CD4-positive, alpha-beta memory T cell (primary cell): ENCODE data around the gene P2RY4. TPM values are rescaled to one million over a fixed set of nuclear protein-coding genes. Genes with fewer than 3 reads are reported as not detected.
A peak's percentile ranks its signal among the peaks of the same experiment; 100 is the strongest.
"Not testable (repeated sequence)": the region's sequence is repeated elsewhere in the genome, so short reads cannot be mapped to it uniquely, and the experiment has no call there.

Source experiments
- CTCF ChIA-PET: fragments of 350-600 bp; sonication (Branson Sonifier 250); formaldehyde crosslinking; loops from one replicate; lab custom pipeline; 2021; ENCODE audit warnings: inconsistent platforms; ENCODE audit not compliant: partially characterized antibody; lab: Charles Lee
- POLR2A ChIA-PET: fragments of 350-600 bp; sonication (Branson Sonifier 250); formaldehyde crosslinking; loops from one replicate; lab custom pipeline; 2021; ENCODE audit not compliant: partially characterized antibody; lab: Charles Lee
- DNase-seq, 5 donors: peaks; one replicate each; pipeline versions ENCODE4 v3.0.0 to v3.0.0-alpha.2; 2020 to 2022; ENCODE audit warnings: mixed read lengths in 1 of 5
- H3K27ac ChIP-seq: one replicate; pipeline ENCODE4 v1.7.0; 2013; ENCODE audit warnings: low read depth, low read length
- H3K27me3 ChIP-seq: 2 replicates; pipeline ENCODE4 v1.7.0; 2013; ENCODE audit warnings: mild to moderate bottlenecking, low read length, moderate library complexity; ENCODE audit not compliant: insufficient read depth
- H3K36me3 ChIP-seq: 2 replicates; pipeline ENCODE4 v1.7.0; 2013; ENCODE audit warnings: mild to moderate bottlenecking, low read length, moderate library complexity; ENCODE audit not compliant: insufficient read depth
- H3K4me1 ChIP-seq: 2 replicates; pipeline ENCODE4 v1.7.0; 2013; ENCODE audit warnings: mild to moderate bottlenecking, low read length, moderate library complexity; ENCODE audit not compliant: insufficient read depth
- H3K4me3 ChIP-seq, 2 donors: one replicate each; pipeline ENCODE4 v1.7.0; 2013; ENCODE audit warnings: low read length in 2 of 2, mild to moderate bottlenecking in 1 of 2
- H3K9me3 ChIP-seq, 2 donors: one replicate each; pipeline ENCODE4 v1.7.0; 2013; ENCODE audit warnings: low read length in 2 of 2, control low read depth in 1 of 2; ENCODE audit not compliant: control insufficient read depth in 1 of 2
- H3K27ac Mint-ChIP-seq, 7 donors: one replicate each; pipeline ENCODE4 v1.8.0; 2020 to 2021; ENCODE audit warnings: mixed read lengths in 7 of 7, mild to moderate bottlenecking in 6 of 7, inconsistent platforms in 3 of 7, moderate library complexity in 3 of 7
- H3K27me3 Mint-ChIP-seq, 2 donors: one replicate each; pipeline ENCODE4 v1.8.0; 2020 to 2021; ENCODE audit warnings: mixed read lengths in 2 of 2
- H3K36me3 Mint-ChIP-seq, 2 donors: one replicate each; pipeline ENCODE4 v1.8.0; 2020 to 2021; ENCODE audit warnings: mixed read lengths in 2 of 2, inconsistent platforms in 1 of 2, mild to moderate bottlenecking in 1 of 2
- H3K4me1 Mint-ChIP-seq, 4 donors: one replicate each; pipeline ENCODE4 v1.8.0; 2020 to 2021; ENCODE audit warnings: mixed read lengths in 4 of 4, mild to moderate bottlenecking in 1 of 4
- H3K4me3 Mint-ChIP-seq, 8 donors: one replicate each; pipeline ENCODE4 v1.8.0; 2020 to 2021; ENCODE audit warnings: mixed read lengths in 8 of 8, mild to moderate bottlenecking in 7 of 8, moderate library complexity in 6 of 8, inconsistent platforms in 3 of 8
- H3K9me3 Mint-ChIP-seq, 8 donors: one replicate each; pipeline ENCODE4 v1.8.0; 2020 to 2021; ENCODE audit warnings: mixed read lengths in 8 of 8, mild to moderate bottlenecking in 5 of 8, inconsistent platforms in 3 of 8, moderate library complexity in 1 of 8
- intact Hi-C: fragments of 100-400 bp; cut with micrococcal nuclease; formaldehyde crosslinking; loops from one replicate; pipeline ENCODE4 v1.15.1; 2023
- polyA plus RNA-seq, 2 donors: library from polyadenylated mRNA; unstranded; fragments of 300-500 nt; fragmentation: Illumina TruSeq; gene quantifications; one replicate each; pipeline ENCODE4 v1.2.3, GENCODE V29; 2021
- total RNA-seq, 2 experiments: library from RNA; stranded (reverse); gene quantifications; one replicate each; pipeline ENCODE4 v1.2.3, GENCODE V29; 2021

Gene P2RY4
- total and polyA plus RNA-seq, 4 experiments from 2014 or later: 0.35 TPM; not detected in 3

GRCh38 chrX:70281951-70282350, 21.9 kb upstream of the P2RY4 start, which contains the start of gene RAB41:
RAB41 (plus strand) TSS chrX:70282172; CDS start chrX:70282218, 46 bp downstream.
- H3K36me3 ChIP-seq: no peaks in the 10 kb centered on the region
- ChIA-PET POLR2A (no interaction called here), CTCF (no interaction called here)
- Mint-ChIP-seq H3K4me3 (no peak within 1 kb of the TSS), H3K27me3 (no peaks in the 10 kb centered on the region), H3K9me3 (peaks cover 0 to 1% (median 0%) of the 10 kb centered on the region in 8 donors), H3K27ac (no peak within 1 kb of the TSS), H3K36me3 (peaks cover 20 to 29% of the 10 kb centered on the region in 2 donors), H3K4me1 (no peaks in the 10 kb centered on the region)
- H3K27me3 ChIP-seq: no peaks in the 10 kb centered on the region
- H3K9me3 ChIP-seq: no peaks in the 10 kb centered on the region
- no peaks in the 10 kb centered on the region for H3K4me1 ChIP-seq
- H3K27ac ChIP-seq: no peak within 1 kb of the TSS
- H3K4me3 ChIP-seq: no peak within 1 kb of the TSS
- intact Hi-C loops: no loop called here
- DNase-seq: no peak

DNA sequence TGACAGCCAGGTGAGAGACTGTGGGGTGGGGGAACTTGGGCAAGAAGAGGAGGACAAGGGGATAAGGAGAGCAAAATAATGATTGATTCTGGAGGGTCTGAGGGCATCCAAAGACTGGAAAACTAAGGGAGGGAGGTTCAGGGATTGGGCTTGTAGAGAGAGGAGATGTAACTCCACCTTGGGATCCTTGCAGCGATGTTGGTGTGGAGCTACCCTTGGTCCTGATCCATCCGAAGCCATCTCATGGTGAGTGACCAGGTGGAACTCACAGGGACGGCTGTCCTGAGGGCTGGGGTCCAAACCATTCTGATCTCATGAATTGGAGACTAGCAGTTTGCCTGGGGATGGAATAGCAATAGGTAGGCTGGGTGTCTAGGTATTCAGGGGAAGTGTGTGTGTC, 20.6 kb upstream of the P2RY4 start:
- H3K4me3 ChIP-seq: no peak overlapping the region
- H3K27me3 ChIP-seq: no peaks in the 10 kb centered on the region
- Mint-ChIP-seq H3K9me3 (peaks cover 0 to 1% (median 0%) of the 10 kb centered on the region in 8 donors), H3K4me3 (no peak overlapping the region), H3K27ac (no peak overlapping the region), H3K4me1 (no peaks in the 10 kb centered on the region), H3K36me3 (peaks cover 13 to 18% of the 10 kb centered on the region in 2 donors), H3K27me3 (no peaks in the 10 kb centered on the region)
- H3K4me1 ChIP-seq: no peaks in the 10 kb centered on the region
- DNase-seq: no peak
- ChIA-PET CTCF (no interaction called here), POLR2A (no interaction called here)
- no peak overlapping the region for H3K27ac ChIP-seq
- H3K9me3 ChIP-seq: no peaks in the 10 kb centered on the region
- intact Hi-C loops: no loop called here
- H3K36me3 ChIP-seq: no peaks in the 10 kb centered on the region

- Histone ChIP-seq H3K27me3 (no peaks in the 10 kb centered on the region), H3K4me3 (no peak overlapping the region), H3K36me3 (no peaks in the 10 kb centered on the region), H3K9me3 (no peaks in the 10 kb centered on the region), H3K4me1 (no peaks in the 10 kb centered on the region), H3K27ac (no peak overlapping the region)
- Mint-ChIP-seq H3K4me1 (no peaks in the 10 kb centered on the region), H3K4me3 (no peak overlapping the region), H3K27ac (no peak overlapping the region), H3K9me3 (no peaks in the 10 kb centered on the region), H3K36me3 (peaks cover 10 to 13% of the 10 kb centered on the region in 2 donors), H3K27me3 (no peaks in the 10 kb centered on the region)
- intact Hi-C loops: no loop called here
- CTCF ChIA-PET: no interaction called here
- DNase-seq: no peak
- POLR2A ChIA-PET: no interaction called here
Measured at GRCh38 chrX:70279081-70279480, 19.1 kb upstream of the P2RY4 start.

GRCh38 chrX:70274029-70274428, 14.0 kb upstream of the P2RY4 start:
- H3K9me3 Mint-ChIP-seq, H3K4me1 Mint-ChIP-seq, POLR2A ChIA-PET, H3K27ac Mint-ChIP-seq, H3K27me3 ChIP-seq, H3K27ac ChIP-seq, H3K4me3 Mint-ChIP-seq, DNase-seq, H3K27me3 Mint-ChIP-seq, H3K4me3 ChIP-seq, H3K9me3 ChIP-seq, H3K36me3 Mint-ChIP-seq, H3K4me1 ChIP-seq, intact Hi-C loops, H3K36me3 ChIP-seq: not testable (repeated sequence)
- CTCF ChIA-PET: interaction anchor here (1.5 kb wide), 1 partner anchor 159 kb away, joined by 4 read pairs; no protein-coding TSS in a partner anchor

DNA sequence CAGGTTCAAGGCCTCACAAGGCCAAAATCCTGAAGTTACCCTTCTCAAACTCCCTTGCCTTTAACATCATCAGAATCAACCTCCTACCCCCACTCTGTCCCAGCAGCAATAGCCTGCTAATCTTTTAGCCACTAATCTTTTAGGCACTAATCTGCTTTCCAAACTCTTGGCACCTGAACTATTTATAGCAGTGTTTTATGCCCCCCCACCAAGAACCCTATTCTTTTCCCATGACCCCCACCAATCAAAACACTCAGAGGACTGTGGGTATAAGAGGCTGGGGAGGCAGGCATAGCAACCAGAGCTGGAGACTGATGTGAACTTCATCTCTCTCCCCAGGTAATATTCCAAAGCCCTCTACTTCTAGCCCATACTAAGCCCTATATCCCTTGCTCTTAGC, 8.0 kb upstream of the P2RY4 start, which contains the start of gene ARR3:
Gene ARR3, plus strand, starts transcription at position 301 of the 400 bp plus-strand sequence. CDS start 1,052 bp downstream, outside the sequence.
- no peaks in the 10 kb centered on the region for H3K9me3 ChIP-seq
- Mint-ChIP-seq H3K9me3 (no peaks in the 10 kb centered on the region), H3K4me3 (no peak within 1 kb of the TSS), H3K4me1 (no peaks in the 10 kb centered on the region), H3K36me3 (no peaks in the 10 kb centered on the region), H3K27me3 (no peaks in the 10 kb centered on the region), H3K27ac (peak within 1 kb of the TSS in 1 of 7 donors; percentile 73)
- DNase-seq: no peak
- H3K27me3 ChIP-seq: no peaks in the 10 kb centered on the region
- H3K27ac ChIP-seq: no peak within 1 kb of the TSS
- intact Hi-C loops: no loop called here
- ChIA-PET POLR2A (no interaction called here), CTCF (no interaction called here)
- H3K4me1 ChIP-seq: no peaks in the 10 kb centered on the region
- no peak within 1 kb of the TSS for H3K4me3 ChIP-seq
- H3K36me3 ChIP-seq: no peaks in the 10 kb centered on the region

GRCh38 chrX:70264784-70265183, 4.8 kb upstream of the P2RY4 start:
- Histone ChIP-seq H3K27ac (no peak overlapping the region), H3K36me3 (no peaks in the 10 kb centered on the region), H3K27me3 (no peaks in the 10 kb centered on the region), H3K9me3 (no peaks in the 10 kb centered on the region), H3K4me3 (no peak overlapping the region), H3K4me1 (no peaks in the 10 kb centered on the region)
- ChIA-PET POLR2A (no interaction called here), CTCF (no interaction called here)
- no peaks in the 10 kb centered on the region for H3K4me1 Mint-ChIP-seq
- H3K9me3 Mint-ChIP-seq: peaks cover 0 to 2% (median 0%) of the 10 kb centered on the region in 8 donors
- no peaks in the 10 kb centered on the region for H3K27me3 Mint-ChIP-seq
- H3K27ac Mint-ChIP-seq: no peak overlapping the region
- intact Hi-C loops: no loop called here
- H3K4me3 Mint-ChIP-seq: no peak overlapping the region
- no peak for DNase-seq
- no peaks in the 10 kb centered on the region for H3K36me3 Mint-ChIP-seq

DNA sequence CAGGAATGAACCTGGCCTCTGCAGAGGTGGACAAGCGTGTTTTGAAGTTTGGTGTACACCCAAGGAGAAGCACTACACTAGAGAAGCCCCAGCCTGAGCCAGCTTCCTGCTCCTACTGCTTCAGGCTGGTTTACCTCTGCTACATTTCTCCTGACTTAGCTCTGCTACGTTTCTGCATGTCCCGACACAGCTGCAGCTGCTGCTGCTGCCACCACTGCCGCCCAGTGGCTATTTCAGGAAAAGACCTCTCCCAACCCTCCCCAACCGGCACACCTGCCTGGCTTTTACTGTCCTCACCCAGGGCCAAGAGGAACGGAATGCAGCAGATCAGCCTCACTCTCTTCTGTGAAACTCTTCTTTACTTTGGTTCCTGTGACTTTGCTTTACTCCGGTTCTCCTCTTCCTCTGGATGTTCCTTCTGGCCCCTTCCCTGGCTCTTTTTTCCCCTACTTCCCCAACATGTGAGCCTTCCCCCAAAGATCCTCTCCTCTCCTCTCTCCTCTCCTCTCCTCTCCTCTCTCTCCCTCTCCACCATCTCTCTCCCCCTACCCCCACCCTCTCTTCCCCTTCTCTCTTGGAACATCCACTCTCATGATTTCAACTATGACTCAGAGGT, 3.1 kb upstream of the P2RY4 start:
- Histone ChIP-seq H3K4me3 (no peak overlapping the region), H3K9me3 (no peaks in the 10 kb centered on the region), H3K36me3 (no peaks in the 10 kb centered on the region), H3K27me3 (no peaks in the 10 kb centered on the region), H3K4me1 (no peaks in the 10 kb centered on the region), H3K27ac (no peak overlapping the region)
- peaks cover 0 to 2% (median 0%) of the 10 kb centered on the region in 8 donors for H3K9me3 Mint-ChIP-seq
- H3K4me1 Mint-ChIP-seq: no peaks in the 10 kb centered on the region
- no peak overlapping the region for H3K27ac Mint-ChIP-seq
- ChIA-PET POLR2A (no interaction called here), CTCF (no interaction called here)
- intact Hi-C loops: no loop called here
- H3K36me3 Mint-ChIP-seq: peaks cover 0 to 1% of the 10 kb centered on the region in 2 donors
- no peak overlapping the region for H3K4me3 Mint-ChIP-seq
- DNase-seq: peak in 2 of 5 donors; percentile 3 to 10
- H3K27me3 Mint-ChIP-seq: no peaks in the 10 kb centered on the region
